Stimulated activated CD4-positive, alpha-beta T cell treated with anti-CD3 and anti-CD28 coated beads, Interleukin-1b, Interleukin-23, amount 100 ng/mL, for 1 hour (primary cell): ENCODE results near the gene GNB1L.

ENCODE experiments used
- DNase-seq, 2 donors: peaks; one replicate each; pipeline ENCODE4 v3.0.0-alpha.2; 2020; ENCODE audit warnings: low read depth in 2 of 2

Gene GNB1L

GRCh38 chr22:19876314-19876940 lies 21.8 kb upstream of the GNB1L start:
- DNase-seq: no peak

GRCh38 chr22:19875531-19876313 lies 21.0 kb upstream of the GNB1L start:
- DNase-seq: no peak

- DNase-seq: no peak
Measured at GRCh38 chr22:19875061-19875530, 20.4 kb upstream of the GNB1L start.

GRCh38 chr22:19874307-19875060 lies 19.8 kb upstream of the GNB1L start:
- no peak for DNase-seq

- no peak for DNase-seq
Measured at GRCh38 chr22:19873960-19874306, 19.3 kb upstream of the GNB1L start.

GRCh38 chr22:19873138-19873959 lies 18.7 kb upstream of the GNB1L start:
- DNase-seq: no peak

- no peak for DNase-seq
Measured at GRCh38 chr22:19872779-19873137, 18.1 kb upstream of the GNB1L start.

GRCh38 chr22:19871845-19872778 lies 17.4 kb upstream of the GNB1L start:
- DNase-seq: no peak

- DNase-seq: no peak
Measured at GRCh38 chr22:19871023-19871844, 16.6 kb upstream of the GNB1L start.

- no peak for DNase-seq
Measured at GRCh38 chr22:19870153-19871022, 15.7 kb upstream of the GNB1L start.

- DNase-seq: no peak
Measured at GRCh38 chr22:19869497-19870152, 15.0 kb upstream of the GNB1L start.

- no peak for DNase-seq
Measured at GRCh38 chr22:19868773-19869471, 14.2 kb upstream of the GNB1L start.

GRCh38 chr22:19868333-19868732 lies 13.7 kb upstream of the GNB1L start:
- no peak for DNase-seq

GRCh38 chr22:19867617-19868016 lies 12.9 kb upstream of the GNB1L start:
- DNase-seq: no peak

- no peak for DNase-seq
Measured at GRCh38 chr22:19866665-19867009, 12.0 kb upstream of the GNB1L start.

GRCh38 chr22:19865141-19865829 lies 10.6 kb upstream of the GNB1L start:
- no peak for DNase-seq

- DNase-seq: no peak
Measured at GRCh38 chr22:19864538-19865106, 9.9 kb upstream of the GNB1L start.
